ENCODE results near the gene FKBP3.
A peak's percentile ranks its signal among the peaks of the same experiment; 100 is the strongest.
"Not testable (repeated sequence)": the region's sequence is repeated elsewhere in the genome, so short reads cannot be mapped to it uniquely, and the experiment has no call there.

Gene FKBP3

GRCh38 chr14:45091710-45092109 lies 42.6 kb downstream of the FKBP3 start:
- TF ChIP-seq CTCF (conservative IDR thresholded peaks at IDR 0.05; ENCODE audit: low read length) = no peak
- H3K4me3 ChIP-seq (ENCODE audit: low read length) = no peak overlapping the region
- DNase-seq (ENCODE audit: low read depth) = peak; percentile 59

- TF ChIP-seq CTCF (conservative IDR thresholded peaks at IDR 0.05; ENCODE audit: low read length) = no peak
- DNase-seq (ENCODE audit: low read depth) = peak; percentile 23
- H3K4me3 ChIP-seq (ENCODE audit: low read length) = no peak overlapping the region
Observed at GRCh38 chr14:45089813-45090212, 44.5 kb downstream of the FKBP3 start.

- peak; percentile 52 for DNase-seq (ENCODE audit: low read depth)
- H3K4me3 ChIP-seq (ENCODE audit: low read length) = peak overlapping the region; percentile 82
- TF ChIP-seq CTCF (conservative IDR thresholded peaks at IDR 0.05; ENCODE audit: low read length) = no peak
Observed at GRCh38 chr14:45084946-45085346, 49.3 kb downstream of the FKBP3 start.

GRCh38 chr14:45083976-45084722 lies 50.1 kb downstream of the FKBP3 start, which contains the start of gene PRPF39:
PRPF39 (plus strand) TSS chr14:45084116; CDS start chr14:45095240, 11,124 bp downstream.
- H3K4me3 ChIP-seq (ENCODE audit: low read length) = peak within 1 kb of the TSS; percentile 82
- DNase-seq (ENCODE audit: low read depth) = peak; percentile 86
- no peak for TF ChIP-seq CTCF (conservative IDR thresholded peaks at IDR 0.05; ENCODE audit: low read length)

GRCh38 chr14:45083617-45083975 lies 50.7 kb downstream of the FKBP3 start:
- DNase-seq (ENCODE audit: low read depth) = no peak
- H3K4me3 ChIP-seq (ENCODE audit: low read length) = peak overlapping the region; percentile 82
- no peak for TF ChIP-seq CTCF (conservative IDR thresholded peaks at IDR 0.05; ENCODE audit: low read length)

GRCh38 chr14:45082420-45082819 lies 51.9 kb downstream of the FKBP3 start:
- no peak overlapping the region for H3K4me3 ChIP-seq (ENCODE audit: low read length)
- TF ChIP-seq CTCF (conservative IDR thresholded peaks at IDR 0.05; ENCODE audit: low read length) = no peak
- no peak for DNase-seq (ENCODE audit: low read depth)

- H3K4me3 ChIP-seq (ENCODE audit: low read length); DNase-seq (ENCODE audit: low read depth): not testable (repeated sequence)
Observed at GRCh38 chr14:45081096-45081495, 53.2 kb downstream of the FKBP3 start.

GRCh38 chr14:45080416-45080968 lies 53.8 kb downstream of the FKBP3 start:
- DNase-seq (ENCODE audit: low read depth); H3K4me3 ChIP-seq (ENCODE audit: low read length): not testable (repeated sequence)

Data from AG10803 (cell line).